ENCODE results near the gene CEP70. TPM values are rescaled to one million over a fixed set of nuclear protein-coding genes. Genes with fewer than 3 reads are reported as not detected.

Gene CEP70
- total RNA-seq, 1 experiment from 2014 or later, result 25.0 TPM

DNA sequence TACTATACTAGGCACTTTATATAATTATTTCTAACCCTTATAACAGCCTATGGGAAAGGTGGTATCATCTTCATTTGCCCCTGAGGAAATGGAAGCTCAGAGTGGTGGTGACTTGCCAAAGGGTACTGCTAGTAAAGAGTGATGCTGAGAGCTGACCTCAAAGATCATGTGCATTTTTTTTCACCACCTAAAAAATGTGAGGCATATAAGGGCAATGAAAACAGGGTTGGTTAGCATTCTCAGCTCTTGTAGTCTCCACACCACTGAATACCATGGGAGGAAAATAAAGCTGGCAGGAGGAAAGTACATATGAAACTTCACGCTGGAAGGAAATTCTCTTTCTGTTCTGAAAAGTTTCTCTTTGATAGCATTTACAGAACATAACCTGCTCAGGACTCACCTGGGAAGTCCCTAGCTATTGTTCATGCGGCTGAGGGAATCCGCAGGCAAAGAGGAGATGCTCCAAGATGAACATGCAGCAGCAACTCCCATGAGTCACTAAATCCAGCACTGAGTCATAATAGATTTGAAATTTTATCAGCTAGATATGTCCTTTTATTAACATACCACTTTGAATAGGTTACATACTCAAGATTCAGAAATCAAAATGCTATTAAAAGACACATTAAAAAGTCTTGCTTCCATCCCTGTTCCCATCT, 31.8 kb upstream of the CEP70 start:
- intact Hi-C loops (cut with micrococcal nuclease; ENCODE audit: unreplicated experiment), result no loop called here
- no peak for DNase-seq
- Mint-ChIP-seq H3K36me3 (ENCODE audit: insufficient read depth, unreplicated experiment) (peaks cover 15% of the 10 kb centered on the region), H3K9me3 (ENCODE audit: unreplicated experiment) (no peaks in the 10 kb centered on the region), H3K27me3 (ENCODE audit: insufficient read depth, unreplicated experiment) (no peaks in the 10 kb centered on the region), H3K27ac (ENCODE audit: unreplicated experiment) (no peak overlapping the region), H3K4me1 (ENCODE audit: low read depth, unreplicated experiment) (no peaks in the 10 kb centered on the region), H3K4me3 (ENCODE audit: unreplicated experiment) (no peak overlapping the region)
- Histone ChIP-seq H3K4me3 (ENCODE audit: low read depth, low read length) (no peak overlapping the region), H3K9me3 (no peaks in the 10 kb centered on the region), H3K27me3 (replicated peaks; ENCODE audit: control insufficient read depth, insufficient read depth, low read length) (no peaks in the 10 kb centered on the region), H3K4me1 (no peaks in the 10 kb centered on the region), H3K36me3 (ENCODE audit: control insufficient read depth, insufficient read depth, low read length) (no peaks in the 10 kb centered on the region)
- POLR2A ChIA-PET, result no interaction called here
- no TSS peak for BruUV-seq (replicated peaks)
- CTCF ChIA-PET, result no interaction called here
- TF ChIP-seq, protein P1, sequence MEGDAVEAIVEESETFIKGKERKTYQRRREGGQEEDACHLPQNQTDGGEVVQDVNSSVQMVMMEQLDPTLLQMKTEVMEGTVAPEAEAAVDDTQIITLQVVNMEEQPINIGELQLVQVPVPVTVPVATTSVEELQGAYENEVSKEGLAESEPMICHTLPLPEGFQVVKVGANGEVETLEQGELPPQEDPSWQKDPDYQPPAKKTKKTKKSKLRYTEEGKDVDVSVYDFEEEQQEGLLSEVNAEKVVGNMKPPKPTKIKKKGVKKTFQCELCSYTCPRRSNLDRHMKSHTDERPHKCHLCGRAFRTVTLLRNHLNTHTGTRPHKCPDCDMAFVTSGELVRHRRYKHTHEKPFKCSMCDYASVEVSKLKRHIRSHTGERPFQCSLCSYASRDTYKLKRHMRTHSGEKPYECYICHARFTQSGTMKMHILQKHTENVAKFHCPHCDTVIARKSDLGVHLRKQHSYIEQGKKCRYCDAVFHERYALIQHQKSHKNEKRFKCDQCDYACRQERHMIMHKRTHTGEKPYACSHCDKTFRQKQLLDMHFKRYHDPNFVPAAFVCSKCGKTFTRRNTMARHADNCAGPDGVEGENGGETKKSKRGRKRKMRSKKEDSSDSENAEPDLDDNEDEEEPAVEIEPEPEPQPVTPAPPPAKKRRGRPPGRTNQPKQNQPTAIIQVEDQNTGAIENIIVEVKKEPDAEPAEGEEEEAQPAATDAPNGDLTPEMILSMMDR (IDR thresholded peaks at IDR 0.05; ENCODE audit: insufficient read depth in 1 of 2, low read depth in 1 of 2, low read length in 1 of 2, severe bottlenecking in 1 of 2, unreplicated experiment in 1 of 2), result no peak

DNA sequence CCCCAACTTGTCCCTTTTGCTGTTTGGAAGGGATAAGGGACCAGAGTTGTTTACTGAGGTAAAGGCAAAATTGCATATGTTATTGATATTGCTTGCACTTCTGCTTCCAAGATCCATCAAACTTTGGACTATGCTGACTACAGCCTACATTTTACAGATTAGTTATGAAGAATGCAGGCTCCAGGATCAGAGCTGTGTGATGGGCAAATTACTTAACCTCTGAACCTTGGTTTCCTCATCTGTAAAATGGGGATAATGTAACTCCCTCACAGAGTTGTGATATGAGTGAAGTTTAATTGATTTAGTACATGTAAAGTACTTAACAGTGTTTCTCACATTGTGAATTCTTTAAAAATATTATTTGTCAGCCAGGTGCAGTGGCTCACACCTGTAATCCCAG, 30.5 kb upstream of the CEP70 start:
- TF ChIP-seq, protein P1 (IDR thresholded peaks at IDR 0.05; ENCODE audit: insufficient read depth in 1 of 2, low read depth in 1 of 2, low read length in 1 of 2, severe bottlenecking in 1 of 2, unreplicated experiment in 1 of 2), result no peak
- POLR2A ChIA-PET, result no interaction called here
- Mint-ChIP-seq H3K27ac (ENCODE audit: unreplicated experiment) (no peak overlapping the region), H3K4me3 (ENCODE audit: unreplicated experiment) (no peak overlapping the region), H3K9me3 (ENCODE audit: unreplicated experiment) (no peaks in the 10 kb centered on the region), H3K4me1 (ENCODE audit: low read depth, unreplicated experiment) (no peaks in the 10 kb centered on the region), H3K36me3 (ENCODE audit: insufficient read depth, unreplicated experiment) (peaks cover 12% of the 10 kb centered on the region), H3K27me3 (ENCODE audit: insufficient read depth, unreplicated experiment) (no peaks in the 10 kb centered on the region)
- no TSS peak for BruUV-seq (replicated peaks)
- no peak overlapping the region for H3K4me3 ChIP-seq (ENCODE audit: low read depth, low read length)
- intact Hi-C loops (cut with micrococcal nuclease; ENCODE audit: unreplicated experiment), result no loop called here
- no peaks in the 10 kb centered on the region for H3K27me3 ChIP-seq (replicated peaks; ENCODE audit: control insufficient read depth, insufficient read depth, low read length)
- DNase-seq, result no peak
- CTCF ChIA-PET, result no interaction called here
- no peaks in the 10 kb centered on the region for H3K36me3 ChIP-seq (ENCODE audit: control insufficient read depth, insufficient read depth, low read length)
- H3K4me1 ChIP-seq, result no peaks in the 10 kb centered on the region
- no peaks in the 10 kb centered on the region for H3K9me3 ChIP-seq

DNA sequence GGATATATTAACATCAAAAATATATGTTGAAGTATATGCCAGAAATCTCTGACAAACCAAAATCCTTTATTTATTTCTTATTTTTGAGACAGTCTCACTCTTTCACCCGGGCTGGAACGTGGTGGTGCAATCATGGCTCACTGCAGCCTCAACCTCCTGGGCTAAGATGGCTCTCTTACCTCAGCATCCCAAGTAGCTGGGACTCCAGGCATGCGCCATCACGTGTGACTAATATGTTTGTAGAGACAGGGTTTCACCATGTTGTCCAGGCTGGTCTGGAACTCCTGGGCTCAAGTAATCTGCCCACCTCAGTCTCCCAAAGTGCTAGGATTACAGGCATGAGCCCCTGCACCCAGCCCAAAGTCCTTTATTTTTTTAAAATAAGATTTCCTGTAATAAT, 26.4 kb upstream of the CEP70 start:
- Mint-ChIP-seq H3K27ac (ENCODE audit: unreplicated experiment) (no peak overlapping the region), H3K4me1 (ENCODE audit: low read depth, unreplicated experiment) (no peaks in the 10 kb centered on the region), H3K4me3 (ENCODE audit: unreplicated experiment) (no peak overlapping the region), H3K27me3 (ENCODE audit: insufficient read depth, unreplicated experiment) (no peaks in the 10 kb centered on the region), H3K9me3 (ENCODE audit: unreplicated experiment) (no peaks in the 10 kb centered on the region), H3K36me3 (ENCODE audit: insufficient read depth, unreplicated experiment) (peaks cover 6% of the 10 kb centered on the region)
- CTCF ChIA-PET, result no interaction called here
- no peak for DNase-seq
- POLR2A ChIA-PET, result no interaction called here
- intact Hi-C loops (cut with micrococcal nuclease; ENCODE audit: unreplicated experiment), result no loop called here
- BruUV-seq (replicated peaks), result no TSS peak
- no peaks in the 10 kb centered on the region for H3K27me3 ChIP-seq (replicated peaks; ENCODE audit: control insufficient read depth, insufficient read depth, low read length)
- no peaks in the 10 kb centered on the region for H3K9me3 ChIP-seq
- H3K36me3 ChIP-seq (ENCODE audit: control insufficient read depth, insufficient read depth, low read length), result no peaks in the 10 kb centered on the region
- TF ChIP-seq, protein P1 (IDR thresholded peaks at IDR 0.05; ENCODE audit: insufficient read depth in 1 of 2, low read depth in 1 of 2, low read length in 1 of 2, severe bottlenecking in 1 of 2, unreplicated experiment in 1 of 2), result no peak
- no peaks in the 10 kb centered on the region for H3K4me1 ChIP-seq
- no peak overlapping the region for H3K4me3 ChIP-seq (ENCODE audit: low read depth, low read length)
